Parathyroid adenoma (tissue), 2 donors: ENCODE results near the gene SCARB1.

Source experiments
- H2AFZ ChIP-seq: fragments of 300-600 bp; sonication (generic); one replicate; pipeline ENCODE4 v1.7.0; 2017; ENCODE audit warnings: antibody characterized with exemption, mild to moderate bottlenecking
- H3K27ac ChIP-seq: fragments of 300-600 bp; sonication (generic); one replicate; pipeline ENCODE4 v1.7.0; 2017
- H3K27me3 ChIP-seq: fragments of 300-600 bp; sonication (generic); one replicate; pipeline ENCODE4 v1.7.0; 2017; ENCODE audit warnings: low read length; ENCODE audit not compliant: control insufficient read depth, insufficient read depth
- H3K36me3 ChIP-seq: fragments of 300-600 bp; sonication (generic); one replicate; pipeline ENCODE4 v1.7.0; 2017; ENCODE audit warnings: low read length; ENCODE audit not compliant: control insufficient read depth, insufficient read depth
- H3K4me1 ChIP-seq: fragments of 300-600 bp; sonication (generic); one replicate; pipeline ENCODE4 v1.7.0; 2017; ENCODE audit warnings: control low read depth
- H3K4me2 ChIP-seq: fragments of 300-600 bp; sonication (generic); one replicate; pipeline ENCODE4 v1.7.0; 2017; ENCODE audit warnings: low read length
- H3K4me3 ChIP-seq: fragments of 300-600 bp; sonication (generic); one replicate; pipeline ENCODE4 v1.7.0; 2017; ENCODE audit warnings: low read depth, low read length
- H3K79me2 ChIP-seq: fragments of 300-600 bp; sonication (generic); one replicate; pipeline ENCODE4 v1.7.0; 2017; ENCODE audit warnings: control low read depth
- H3K9ac ChIP-seq: fragments of 300-600 bp; sonication (generic); one replicate; pipeline ENCODE4 v1.7.0; 2017; ENCODE audit warnings: mild to moderate bottlenecking
- H3K9me3 ChIP-seq: fragments of 300-600 bp; sonication (generic); one replicate; pipeline ENCODE4 v1.7.0; 2017; ENCODE audit warnings: low read length; ENCODE audit not compliant: control insufficient read depth
- TF ChIP-seq, protein P1 (sequence below): fragments of 300-600 bp; sonication (generic); IDR thresholded peaks from one replicate; pipeline ENCODE4 v1.7.0; 2017; ENCODE audit warnings: antibody characterized with exemption, mild to moderate bottlenecking
- donor health status: primary hyperparathyroidism.

The SCARB1 gene

DNA sequence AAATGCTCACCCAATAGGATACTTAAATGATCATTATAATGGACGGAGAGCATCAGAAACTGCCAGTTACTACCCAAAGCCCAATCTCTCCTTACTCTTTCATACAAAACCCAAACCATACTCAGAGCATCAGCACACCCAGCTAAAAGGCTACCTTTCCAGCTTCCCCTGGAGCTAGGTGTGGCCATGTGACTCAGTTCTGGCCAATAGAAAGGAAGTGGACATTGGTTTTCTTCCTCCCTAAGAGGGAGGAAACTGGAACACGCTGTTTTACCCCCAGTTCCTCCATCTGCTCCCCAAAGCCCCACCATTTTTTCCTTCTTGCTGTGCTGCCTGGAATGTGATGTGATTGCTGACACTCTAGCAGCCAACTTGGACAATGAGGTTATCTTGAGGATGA lies 50.7 kb downstream of the SCARB1 start:
- Histone ChIP-seq H3K27me3 (no peaks in the 10 kb centered on the region), H2AFZ (no peak overlapping the region), H3K9me3 (no peaks in the 10 kb centered on the region), H3K9ac (no peak overlapping the region), H3K79me2 (no peaks in the 10 kb centered on the region), H3K36me3 (no peaks in the 10 kb centered on the region), H3K4me2 (no peak overlapping the region), H3K27ac (no peak overlapping the region), H3K4me3 (no peak overlapping the region), H3K4me1 (no peaks in the 10 kb centered on the region)
- TF ChIP-seq, protein P1, sequence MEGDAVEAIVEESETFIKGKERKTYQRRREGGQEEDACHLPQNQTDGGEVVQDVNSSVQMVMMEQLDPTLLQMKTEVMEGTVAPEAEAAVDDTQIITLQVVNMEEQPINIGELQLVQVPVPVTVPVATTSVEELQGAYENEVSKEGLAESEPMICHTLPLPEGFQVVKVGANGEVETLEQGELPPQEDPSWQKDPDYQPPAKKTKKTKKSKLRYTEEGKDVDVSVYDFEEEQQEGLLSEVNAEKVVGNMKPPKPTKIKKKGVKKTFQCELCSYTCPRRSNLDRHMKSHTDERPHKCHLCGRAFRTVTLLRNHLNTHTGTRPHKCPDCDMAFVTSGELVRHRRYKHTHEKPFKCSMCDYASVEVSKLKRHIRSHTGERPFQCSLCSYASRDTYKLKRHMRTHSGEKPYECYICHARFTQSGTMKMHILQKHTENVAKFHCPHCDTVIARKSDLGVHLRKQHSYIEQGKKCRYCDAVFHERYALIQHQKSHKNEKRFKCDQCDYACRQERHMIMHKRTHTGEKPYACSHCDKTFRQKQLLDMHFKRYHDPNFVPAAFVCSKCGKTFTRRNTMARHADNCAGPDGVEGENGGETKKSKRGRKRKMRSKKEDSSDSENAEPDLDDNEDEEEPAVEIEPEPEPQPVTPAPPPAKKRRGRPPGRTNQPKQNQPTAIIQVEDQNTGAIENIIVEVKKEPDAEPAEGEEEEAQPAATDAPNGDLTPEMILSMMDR: no peak

DNA sequence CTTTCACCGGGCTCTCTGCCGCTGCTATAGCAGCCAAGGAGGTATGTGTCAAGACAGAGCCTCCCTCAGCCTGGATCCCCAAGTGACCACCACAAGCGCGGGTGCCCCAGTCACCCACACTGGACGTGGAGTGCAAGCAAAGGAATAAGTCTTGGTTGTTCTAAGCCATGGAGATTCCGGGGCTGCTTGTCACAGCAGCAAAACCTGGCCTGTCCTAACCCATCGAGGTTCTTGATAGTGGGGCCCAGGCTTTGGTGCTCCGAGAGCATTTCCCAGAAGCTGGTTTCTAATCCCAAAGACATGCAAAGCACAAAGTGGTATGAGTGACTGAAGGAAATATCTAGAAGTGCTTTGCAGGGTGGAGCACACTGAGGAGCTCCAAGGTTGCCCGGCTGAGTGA lies 51.3 kb downstream of the SCARB1 start:
- TF ChIP-seq, protein P1: no peak
- Histone ChIP-seq H3K36me3 (no peaks in the 10 kb centered on the region), H2AFZ (no peak overlapping the region), H3K4me1 (no peaks in the 10 kb centered on the region), H3K27ac (no peak overlapping the region), H3K9me3 (no peaks in the 10 kb centered on the region), H3K9ac (no peak overlapping the region), H3K4me2 (no peak overlapping the region), H3K27me3 (no peaks in the 10 kb centered on the region), H3K79me2 (no peaks in the 10 kb centered on the region), H3K4me3 (no peak overlapping the region)

DNA sequence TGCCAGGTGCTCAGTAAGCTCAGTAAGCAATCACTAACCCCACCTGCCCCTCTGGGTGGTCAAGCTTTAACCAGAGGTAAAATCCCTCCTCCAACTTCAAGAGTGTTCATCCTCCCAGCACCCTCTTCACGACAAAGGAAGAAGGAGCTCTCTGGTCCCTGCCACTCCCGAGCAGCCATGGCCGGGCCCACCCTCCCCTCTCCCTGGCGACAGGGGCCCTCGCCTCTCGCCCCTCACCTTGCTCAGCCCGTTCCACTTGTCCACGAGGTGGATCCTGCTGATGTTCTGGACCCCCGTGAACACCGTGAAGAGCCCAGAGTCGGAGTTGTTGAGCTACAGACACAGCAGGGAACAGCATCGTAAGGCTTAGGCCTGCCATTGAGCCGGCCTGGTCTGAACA lies 52.0 kb downstream of the SCARB1 start:
- Histone ChIP-seq H3K4me3 (no peak overlapping the region), H3K4me1 (no peaks in the 10 kb centered on the region), H3K27ac (no peak overlapping the region), H3K36me3 (no peaks in the 10 kb centered on the region), H3K27me3 (no peaks in the 10 kb centered on the region), H3K79me2 (no peaks in the 10 kb centered on the region), H3K4me2 (no peak overlapping the region), H3K9me3 (no peaks in the 10 kb centered on the region), H3K9ac (no peak overlapping the region), H2AFZ (no peak overlapping the region)
- TF ChIP-seq, protein P1: no peak

DNA sequence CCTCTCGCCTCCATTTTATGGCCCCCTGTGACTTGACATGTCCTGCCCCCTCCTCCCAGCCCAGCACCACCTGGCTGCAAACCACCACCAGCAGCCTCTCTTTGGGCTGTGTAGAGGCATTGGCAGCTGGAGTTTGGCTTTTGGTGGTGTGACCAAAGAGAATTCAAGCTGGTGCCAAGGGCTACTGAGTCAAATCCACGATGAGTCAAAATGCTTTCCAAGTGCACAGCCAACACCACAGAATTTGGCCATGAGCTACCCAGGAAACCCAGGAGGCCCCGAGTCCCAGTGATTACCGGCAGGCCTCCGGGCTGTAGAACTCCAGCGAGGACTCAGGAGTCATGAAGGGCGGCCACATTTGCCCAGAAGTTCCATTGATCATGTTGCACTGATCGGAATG lies 53.8 kb downstream of the SCARB1 start:
- Histone ChIP-seq H3K79me2 (no peaks in the 10 kb centered on the region), H3K27ac (no peak overlapping the region), H3K9me3 (no peaks in the 10 kb centered on the region), H3K9ac (no peak overlapping the region), H3K27me3 (no peaks in the 10 kb centered on the region), H3K4me3 (no peak overlapping the region), H2AFZ (no peak overlapping the region), H3K4me2 (no peak overlapping the region), H3K4me1 (no peaks in the 10 kb centered on the region), H3K36me3 (no peaks in the 10 kb centered on the region)
- TF ChIP-seq, protein P1: no peak

GRCh38 chr12:124809391-124809790 lies 54.3 kb downstream of the SCARB1 start:
- TF ChIP-seq, protein P1: no peak
- Histone ChIP-seq H3K9ac (no peak overlapping the region), H3K27ac (no peak overlapping the region), H3K4me1 (peaks cover 3% of the 10 kb centered on the region), H3K79me2 (no peaks in the 10 kb centered on the region), H3K36me3 (no peaks in the 10 kb centered on the region), H3K4me2 (no peak overlapping the region), H3K4me3 (no peak overlapping the region), H3K9me3 (no peaks in the 10 kb centered on the region), H2AFZ (no peak overlapping the region), H3K27me3 (no peaks in the 10 kb centered on the region)
